Glomerular endothelial cell (primary cell): ENCODE data around the gene NTRK2. TPM values are rescaled to one million over a fixed set of nuclear protein-coding genes. Genes with fewer than 3 reads are reported as not detected.
"Not testable (repeated sequence)": the region's sequence is repeated elsewhere in the genome, so short reads cannot be mapped to it uniquely, and the experiment has no call there.

Source experiments
- DNase-seq: peaks from one replicate; pipeline ENCODE4 v3.0.0-alpha.2; 2011; ENCODE audit warnings: low read depth, low spot score; ENCODE audit errors: extremely low read depth
- total RNA-seq: library from RNA; depleted of rRNA; stranded (reverse); fragments of >200 nt; gene quantifications from 2 replicates; pipeline ENCODE4 v1.2.3, GENCODE V29; 2015

The NTRK2 gene
- total RNA-seq, 1 donor from 2014 or later = 0.35 TPM

DNA sequence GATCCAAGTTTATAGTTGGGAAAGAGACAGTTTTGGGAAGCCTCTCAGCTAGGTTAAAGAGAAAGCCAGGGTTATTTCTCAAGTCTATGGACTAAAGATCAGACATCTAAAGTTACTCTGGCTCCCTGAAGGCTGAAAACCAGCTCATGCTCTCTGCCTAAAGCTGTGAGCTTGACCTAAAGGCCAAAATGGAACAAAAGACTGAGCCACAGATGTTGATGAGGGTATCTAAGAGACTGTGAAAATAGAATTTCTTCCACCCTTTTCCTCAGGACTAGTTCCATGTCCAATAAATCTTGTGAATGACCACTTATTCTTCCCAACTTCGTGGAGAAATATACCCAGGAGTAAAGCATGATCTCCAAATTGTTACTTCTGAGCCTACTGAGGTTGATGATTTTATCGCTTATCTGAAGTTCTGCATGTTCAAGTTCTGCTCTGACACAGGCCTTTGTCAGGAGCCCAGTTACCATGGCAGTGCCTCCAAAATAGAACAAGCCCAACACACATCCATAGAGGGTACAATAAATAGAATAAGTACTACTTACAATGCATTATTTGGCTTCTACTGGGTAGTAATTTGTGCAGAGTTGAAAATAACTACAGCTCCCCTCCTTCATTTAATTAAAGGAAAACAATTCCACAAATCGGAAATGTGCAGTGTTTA lies 373.6 kb downstream of the NTRK2 start:
- no peak for DNase-seq

DNA sequence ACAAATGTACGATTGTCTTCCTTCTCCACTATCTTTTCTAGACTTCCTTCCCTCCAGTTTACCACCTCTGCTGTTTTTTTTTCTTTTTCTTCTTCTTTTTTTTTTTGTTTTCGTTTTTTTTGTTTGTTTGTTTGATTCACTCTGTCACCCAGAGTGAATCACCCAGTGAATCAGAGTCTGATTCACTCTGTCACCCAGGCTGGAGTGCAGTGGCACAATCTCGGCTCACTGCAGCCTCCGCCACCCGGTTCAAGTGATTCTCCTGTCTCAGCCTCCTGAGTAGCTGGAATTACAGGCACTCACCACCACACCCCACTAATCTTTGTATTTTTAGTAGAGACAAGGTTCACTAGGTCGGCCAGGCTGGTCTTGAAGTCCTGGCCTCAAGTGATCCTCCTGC lies 375.7 kb downstream of the NTRK2 start:
- DNase-seq = no peak

DNA sequence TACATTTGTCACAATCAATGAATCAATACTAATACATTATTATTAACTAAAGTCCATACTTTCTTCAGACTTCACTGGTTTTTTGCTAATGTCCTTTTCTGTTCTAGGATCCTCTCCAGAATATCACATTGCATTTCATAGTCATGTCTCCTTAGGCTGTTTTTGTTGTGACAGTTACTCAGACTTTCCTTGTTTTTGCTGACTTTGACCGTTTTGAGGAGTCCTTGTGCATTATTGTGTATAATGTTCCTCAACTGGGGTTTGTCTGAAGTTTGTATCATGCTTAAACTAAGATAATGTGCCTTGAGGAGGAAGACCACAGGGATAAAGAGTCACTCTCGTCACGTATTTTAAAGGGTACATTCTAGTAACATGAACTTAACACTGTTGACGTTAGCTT lies 376.9 kb downstream of the NTRK2 start:
- no peak for DNase-seq

DNA sequence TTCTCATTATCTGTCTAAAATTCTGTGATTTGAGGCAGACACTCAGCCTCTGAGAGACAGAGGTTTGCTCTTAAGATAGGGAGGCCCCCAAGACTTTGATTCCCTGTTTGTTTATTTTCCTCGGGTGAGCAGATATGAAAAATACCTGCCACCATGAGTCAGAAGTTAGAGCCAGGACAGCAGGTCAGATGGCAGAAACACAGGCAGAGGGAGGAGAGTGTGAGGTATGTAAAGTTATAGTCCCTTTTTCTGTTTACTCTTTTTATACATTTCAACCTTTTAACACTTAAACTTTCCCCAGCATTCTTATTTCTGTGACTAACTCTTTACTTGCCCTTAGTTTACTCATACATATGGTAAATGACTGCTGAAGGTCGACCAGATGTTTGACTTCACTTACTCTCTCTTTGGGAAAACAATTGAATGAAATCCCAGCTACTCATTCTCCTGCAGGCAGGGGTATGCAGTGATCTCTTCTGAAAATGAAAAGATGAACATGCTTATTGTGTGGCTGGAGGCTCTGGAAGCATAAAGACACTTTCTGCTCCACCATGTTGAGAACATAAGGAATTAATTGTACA lies 383.8 kb downstream of the NTRK2 start:
- DNase-seq = no peak

DNA sequence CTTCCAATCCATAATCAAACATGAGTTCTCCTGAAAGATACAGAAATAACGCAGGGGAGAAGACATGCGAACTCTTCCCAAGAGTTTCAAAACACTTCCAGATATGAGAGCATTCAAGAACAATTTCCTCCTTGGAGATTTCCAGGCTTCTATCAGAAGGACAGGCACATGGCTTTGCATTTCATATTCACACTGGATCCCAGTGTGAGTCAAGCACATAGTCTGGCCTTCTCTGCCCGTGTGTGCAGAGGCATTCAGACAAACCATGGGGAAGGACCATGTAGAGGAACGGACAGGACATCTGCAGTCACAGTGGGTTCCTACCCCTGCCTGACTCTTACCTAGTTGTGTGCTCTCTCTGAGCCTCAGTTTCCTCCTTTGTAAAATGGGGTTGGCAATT lies 384.5 kb downstream of the NTRK2 start:
- DNase-seq = no peak

DNA sequence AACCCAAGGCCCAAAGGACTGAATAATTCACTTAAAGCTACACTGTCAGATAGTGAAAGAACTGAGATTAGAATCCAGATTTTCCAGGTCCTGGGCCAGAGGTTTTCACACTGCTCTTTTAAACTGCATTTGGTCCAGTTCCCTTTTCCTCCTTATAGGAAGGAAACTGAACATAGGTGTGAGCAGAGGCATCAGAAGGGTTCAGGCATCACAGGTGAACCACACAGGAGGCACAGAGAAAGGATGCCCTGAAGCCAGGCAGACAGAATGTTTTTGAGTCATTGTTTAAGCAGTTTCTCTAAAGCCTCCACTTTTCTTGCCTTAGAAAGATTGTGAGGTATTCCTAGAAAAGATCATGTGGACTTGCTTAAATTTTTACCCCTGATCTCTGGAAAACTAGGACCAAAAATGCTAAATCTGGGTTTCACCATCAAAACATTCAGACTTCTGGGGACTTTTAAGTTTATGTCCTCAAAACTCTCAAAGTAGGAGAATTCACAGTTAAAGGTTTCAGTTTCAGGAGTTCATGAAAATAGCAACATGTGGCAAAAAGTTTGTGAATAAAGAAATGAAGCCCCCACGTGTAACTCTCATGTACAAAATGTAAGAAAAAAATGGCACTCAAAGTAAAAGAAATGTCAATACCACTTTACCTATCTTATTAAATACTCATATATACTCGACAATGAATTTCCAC lies 386.1 kb downstream of the NTRK2 start:
- no peak for DNase-seq

DNA sequence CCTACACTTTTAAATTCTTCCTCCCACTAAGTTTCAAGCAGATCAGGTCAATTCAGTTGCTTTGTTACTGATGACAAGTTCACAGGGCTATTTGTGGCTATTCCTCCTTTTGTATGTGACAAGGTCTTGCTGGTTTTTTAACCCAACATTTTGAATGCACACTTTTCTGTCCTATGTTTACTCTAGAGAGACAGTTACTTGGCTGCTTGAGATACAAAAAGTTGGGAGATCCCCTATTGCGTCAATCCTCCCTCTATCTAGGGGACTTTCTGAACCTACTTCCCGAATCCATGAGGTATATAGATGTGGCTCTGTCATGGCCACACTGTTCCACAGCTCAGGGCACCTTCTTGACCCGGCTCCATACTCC lies 386.7 kb downstream of the NTRK2 start:
- DNase-seq = no peak

DNA sequence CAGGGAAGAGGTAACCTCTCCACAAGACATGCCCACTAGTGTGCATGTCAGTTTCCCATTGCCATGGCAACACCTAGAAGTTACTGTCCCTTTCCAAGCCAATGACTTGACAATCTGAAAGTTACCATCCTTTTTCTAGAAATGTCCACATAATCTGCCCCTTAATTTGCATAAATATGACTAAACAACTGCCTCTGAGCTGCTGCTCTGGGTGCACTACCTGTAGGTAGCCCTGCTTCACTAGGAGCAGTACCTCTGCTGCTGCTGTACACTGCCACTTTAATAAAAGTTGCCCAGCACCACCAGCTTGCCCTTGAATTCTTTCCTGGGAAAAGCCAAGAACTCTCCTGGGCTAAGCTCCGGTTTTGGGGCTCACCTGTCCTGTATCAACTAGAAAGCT lies 392.4 kb downstream of the NTRK2 start:
- DNase-seq = no peak

DNA sequence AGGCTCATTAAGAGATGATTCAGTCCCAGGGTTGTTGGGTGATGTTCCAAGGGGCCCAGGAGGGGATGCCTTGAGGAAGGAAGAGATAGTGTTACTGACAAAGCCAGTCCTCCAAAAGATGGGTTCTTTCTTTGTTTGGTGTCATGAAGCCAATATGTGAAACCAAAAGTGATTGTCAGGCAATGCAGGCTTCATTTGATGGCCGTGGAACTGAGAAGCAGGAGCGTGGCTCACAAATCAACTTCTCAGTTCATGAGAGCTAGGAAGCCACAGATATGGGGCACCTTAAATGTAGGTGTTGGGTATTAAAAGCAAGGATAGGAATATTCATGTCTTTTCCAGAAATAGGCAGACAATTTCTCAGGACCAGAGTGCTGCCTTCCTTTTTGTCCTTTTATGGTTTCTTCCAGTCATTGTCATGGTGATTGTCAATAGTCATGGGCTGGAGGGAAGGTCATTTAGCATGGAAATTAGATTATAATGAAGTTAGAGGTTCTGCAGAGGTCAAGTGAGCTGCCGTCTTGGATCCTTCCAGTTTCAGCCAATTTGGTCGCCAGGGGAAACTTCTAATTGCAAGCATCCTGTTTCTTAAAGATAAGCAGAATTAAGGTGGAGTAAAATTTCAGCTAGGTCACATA lies 393.0 kb downstream of the NTRK2 start:
- no peak for DNase-seq

DNA sequence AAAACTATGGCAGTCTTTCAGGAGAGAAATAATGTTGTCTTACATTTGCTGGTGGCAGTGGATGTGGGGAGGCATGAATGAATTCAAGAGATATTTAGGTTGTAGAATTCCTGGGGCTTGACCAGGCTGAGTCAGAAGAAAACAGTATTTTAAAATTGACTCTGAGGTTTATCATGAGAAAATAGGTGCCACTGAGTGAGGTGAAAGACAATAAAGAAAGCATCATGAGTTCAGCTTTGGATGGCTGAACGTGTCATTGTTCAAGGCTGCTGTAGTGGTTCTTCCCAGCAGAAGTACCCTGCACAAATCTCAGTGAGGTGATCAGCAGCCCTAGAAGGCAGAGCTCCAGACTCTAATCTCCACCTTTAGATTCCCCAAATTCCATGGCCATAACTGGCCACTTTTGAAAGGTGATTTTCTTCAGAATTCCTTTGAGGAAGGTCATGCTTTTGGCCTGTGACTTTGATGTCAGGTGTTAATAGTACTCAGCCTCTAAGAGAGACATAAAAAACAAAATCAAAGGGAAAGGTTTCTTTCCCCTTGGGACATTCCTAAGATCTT lies 395.4 kb downstream of the NTRK2 start:
- DNase-seq = no peak

DNA sequence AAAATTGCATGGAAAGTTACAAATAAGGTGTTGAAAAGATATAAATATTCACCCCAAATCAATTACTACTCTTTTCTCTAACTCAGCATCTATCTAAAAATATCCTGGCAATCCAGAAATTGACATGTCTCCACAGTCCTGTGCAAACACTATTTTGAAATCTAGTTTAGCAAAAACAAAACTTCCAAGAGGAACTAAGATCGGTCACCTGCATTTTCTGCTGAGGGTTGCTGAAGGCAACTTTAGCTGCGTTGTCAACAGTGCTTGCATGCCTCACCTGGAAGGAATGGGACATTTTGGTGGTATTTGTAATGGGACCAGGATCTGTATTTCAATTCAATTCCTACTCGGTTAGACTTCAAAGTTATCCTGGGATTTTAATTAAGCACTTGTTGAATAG lies 398.3 kb downstream of the NTRK2 start:
- no peak for DNase-seq

DNA sequence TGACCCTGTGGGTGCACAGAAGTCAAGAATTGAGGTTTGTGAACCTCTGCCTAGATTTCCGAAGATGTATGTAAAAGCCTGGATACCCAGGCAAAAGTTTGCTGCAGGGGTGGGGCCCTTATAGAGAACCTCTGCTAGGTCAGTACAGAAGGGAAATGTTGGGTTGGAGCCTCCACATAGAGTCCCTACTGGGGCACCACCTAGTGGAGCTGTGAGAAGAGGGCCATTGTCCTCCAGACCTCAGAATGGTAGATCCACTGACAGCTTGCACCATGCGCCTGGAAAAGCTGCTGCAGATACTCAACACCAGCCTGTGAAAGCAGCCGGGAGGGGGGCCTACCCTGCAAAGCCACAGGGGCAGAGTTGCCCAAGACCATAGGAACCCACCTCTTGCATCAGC lies 399.9 kb downstream of the NTRK2 start:
- not testable (repeated sequence) for DNase-seq
